HEK293 (cell line): ENCODE data around the gene RNF4.

Experiments
- CTCF ChIA-PET: fragments of 350-600 bp; formaldehyde crosslinking; extraction: SDS; loops from one replicate; lab custom pipeline; 2021; ENCODE audit warnings: antibody characterized with exemption; lab: Yijun Ruan, JAX
- POLR2A ChIA-PET: fragments of 300-600 bp; formaldehyde crosslinking; extraction: SDS; loops from one replicate; lab custom pipeline; 2020; ENCODE audit warnings: antibody characterized with exemption, inconsistent platforms; lab: Yijun Ruan, JAX
- H3K27ac ChIP-seq: fragments of 200-500 bp; sonication (Bioruptor generic); 2 replicates; pipeline ENCODE4 v1.5.1; 2014; ENCODE audit warnings: low read depth, low read length, control low read depth, inconsistent platforms; ENCODE audit errors: extremely low read depth
- H3K36me3 ChIP-seq, 2 experiments: fragments of 200-500 bp in 1 of 2; sonication (Bioruptor generic) in 1 of 2; 1 replicate in 1 of 2; 2 replicates in 1 of 2; pipeline ENCODE4 v1.5.1; 2014 to 2017; ENCODE audit warnings: inconsistent platforms in 2 of 2, low read length in 2 of 2; ENCODE audit not compliant: control insufficient read depth in 2 of 2, insufficient read depth in 1 of 2
- H3K4me1 ChIP-seq: fragments of 200-500 bp; sonication (Bioruptor generic); 2 replicates; pipeline ENCODE4 v1.5.1; 2014; ENCODE audit warnings: mild to moderate bottlenecking, low read length, inconsistent platforms; ENCODE audit not compliant: control insufficient read depth, insufficient read depth
- H3K4me3 ChIP-seq: 2 replicates; pipeline ENCODE4 v1.5.1; 2011; ENCODE audit warnings: low read depth, mild to moderate bottlenecking, control low read depth, low read length, moderate library complexity
- H3K9me3 ChIP-seq: fragments of 200-500 bp; sonication (Bioruptor generic); 2 replicates; pipeline ENCODE4 v1.5.1; 2014; ENCODE audit warnings: low read depth, low read length, inconsistent platforms; ENCODE audit not compliant: control insufficient read depth, insufficient read depth
- ATF2 ChIP-seq: fragments of 450-650 bp; formaldehyde crosslinking; IDR thresholded peaks from 2 replicates; pipeline ENCODE4 v1.5.1; 2016; ENCODE audit warnings: missing biosample characterization, missing genetic modification characterization, low read depth
- OSR2 ChIP-seq: fragments of 450-650 bp; formaldehyde crosslinking; IDR thresholded peaks from 2 replicates; pipeline ENCODE4 v1.5.1; 2016; ENCODE audit warnings: missing biosample characterization, missing genetic modification characterization
- PRDM4 ChIP-seq: fragments of 450-650 bp; formaldehyde crosslinking; IDR thresholded peaks from 2 replicates; pipeline ENCODE4 v1.5.1; 2017; ENCODE audit warnings: missing biosample characterization, missing genetic modification characterization
- WT1 ChIP-seq: fragments of 450-650 bp; formaldehyde crosslinking; IDR thresholded peaks from 2 replicates; pipeline ENCODE4 v1.5.1; 2016; ENCODE audit warnings: missing biosample characterization, missing genetic modification characterization
- YY1 ChIP-seq: fragments of 450-650 bp; formaldehyde crosslinking; IDR thresholded peaks from 2 replicates; pipeline ENCODE4 v1.5.1; 2018; ENCODE audit warnings: missing biosample characterization, missing genetic modification characterization
- ZBTB1 ChIP-seq: fragments of 450-650 bp; formaldehyde crosslinking; IDR thresholded peaks from 2 replicates; pipeline ENCODE4 v1.5.1; 2016; ENCODE audit warnings: missing biosample characterization, missing genetic modification characterization
- ZBTB8A ChIP-seq: fragments of 450-650 bp; formaldehyde crosslinking; IDR thresholded peaks from 2 replicates; pipeline ENCODE4 v1.5.1; 2016; ENCODE audit warnings: missing biosample characterization, missing genetic modification characterization
- ZFHX2 ChIP-seq: fragments of 450-650 bp; formaldehyde crosslinking; conservative IDR thresholded peaks from 2 replicates; pipeline ENCODE4 v1.5.1; 2016; ENCODE audit warnings: missing biosample characterization, missing genetic modification characterization
- ZNF121 ChIP-seq: fragments of 450-650 bp; formaldehyde crosslinking; IDR thresholded peaks from 2 replicates; pipeline ENCODE4 v1.5.1; 2016; ENCODE audit warnings: missing biosample characterization, missing genetic modification characterization
- ZNF426 ChIP-seq: fragments of 450-650 bp; formaldehyde crosslinking; IDR thresholded peaks from 2 replicates; pipeline ENCODE4 v1.5.1; 2017; ENCODE audit warnings: missing biosample characterization, missing genetic modification characterization, mild to moderate bottlenecking, inconsistent platforms, moderate library complexity
- ZNF488 ChIP-seq: fragments of 450-650 bp; formaldehyde crosslinking; IDR thresholded peaks from 2 replicates; pipeline ENCODE4 v1.5.1; 2016; ENCODE audit warnings: missing biosample characterization, missing genetic modification characterization
- ZNF571 ChIP-seq: fragments of 450-650 bp; formaldehyde crosslinking; IDR thresholded peaks from 2 replicates; pipeline ENCODE4 v1.5.0; 2017; ENCODE audit warnings: missing biosample characterization, missing genetic modification characterization
- ZNF610 ChIP-seq: fragments of 450-650 bp; formaldehyde crosslinking; IDR thresholded peaks from 2 replicates; pipeline ENCODE4 v1.5.1; 2016; ENCODE audit warnings: missing biosample characterization, missing genetic modification characterization, borderline replicate concordance
- ZNF626 ChIP-seq: fragments of 450-650 bp; sonication (Bioruptor Pico); formaldehyde crosslinking; IDR thresholded peaks from 2 replicates; pipeline ENCODE4 v1.5.1; 2018; ENCODE audit warnings: missing biosample characterization, missing genetic modification characterization, inconsistent platforms
- ZNF776 ChIP-seq: fragments of 450-650 bp; formaldehyde crosslinking; IDR thresholded peaks from 2 replicates; pipeline ENCODE4 v1.5.0; 2017; ENCODE audit warnings: missing biosample characterization, missing genetic modification characterization, borderline replicate concordance
- TF ChIP-seq, protein P1 (sequence below): fragments of 450-650 bp; formaldehyde crosslinking; IDR thresholded peaks from 2 replicates; pipeline ENCODE4 v1.5.1; 2016; ENCODE audit warnings: missing biosample characterization, missing genetic modification characterization
- TF ChIP-seq, protein P2 (sequence below): fragments of 450-650 bp; formaldehyde crosslinking; IDR thresholded peaks from 2 replicates; pipeline ENCODE4 v1.5.1; 2016; ENCODE audit warnings: missing biosample characterization, missing genetic modification characterization

The RNF4 gene

DNA sequence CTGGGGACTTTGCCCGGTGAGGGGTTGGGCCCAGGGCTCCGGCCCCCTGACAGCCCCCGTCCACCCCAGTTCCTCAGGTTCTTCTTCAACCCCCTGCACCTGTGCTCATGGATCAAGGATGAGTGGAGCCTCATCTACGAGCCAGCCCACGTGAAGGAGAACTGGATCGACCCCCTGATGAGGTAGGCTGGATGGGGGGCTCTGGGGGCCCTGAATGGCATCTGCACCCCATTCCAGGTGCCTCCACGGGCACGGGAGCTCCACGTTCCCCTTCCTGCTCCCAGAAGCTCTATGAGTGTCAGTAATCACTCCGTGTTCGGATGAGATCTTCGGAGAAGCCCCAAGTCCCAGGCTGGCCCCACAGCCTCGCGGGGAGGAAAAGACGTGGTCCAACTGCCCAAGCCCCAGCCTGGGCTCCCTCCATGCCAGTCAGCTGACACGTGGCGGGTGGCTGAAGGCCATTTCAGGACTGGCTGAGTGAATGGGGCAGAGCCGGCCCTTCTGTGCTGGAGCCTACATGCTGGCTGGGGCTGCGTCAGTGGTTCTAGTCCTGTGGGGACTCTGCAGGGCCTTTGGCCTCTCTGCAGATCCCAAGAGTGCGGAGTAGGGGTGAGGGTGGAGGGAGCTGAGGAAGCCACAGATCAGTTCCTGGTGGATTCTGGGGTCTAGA, 25.7 kb upstream of the RNF4 start:
- Histone ChIP-seq H3K9me3 (no peaks in the 10 kb centered on the region), H3K4me3 (no peak overlapping the region), H3K36me3 (no peaks in the 10 kb centered on the region), H3K4me1 (no peaks in the 10 kb centered on the region), H3K27ac (no peak overlapping the region)
- CTCF ChIA-PET: interaction anchor here (0.6 to 2.0 kb wide), 5 partner anchors 9 to 168 kb away, joined by 3 to 11 read pairs (median 3); no protein-coding TSS in a partner anchor
- POLR2A ChIA-PET: interaction anchor here (0.6 to 1.5 kb wide), 2 partner anchors 26 to 219 kb away, joined by 3 to 9 read pairs; partner anchors contain the start of gene RNF4
- TF ChIP-seq ZNF776 (tag by site-specific recombination) (no peak), ZNF571 (tag by site-specific recombination) (no peak), OSR2 (tag by site-specific recombination) (no peak)

- POLR2A ChIA-PET: no interaction called here
- TF ChIP-seq ATF2: no peak
- peak; percentile 19; the same call in 1 of the 2 replicates for TF ChIP-seq ZFHX2 (tag by site-specific recombination)
- TF ChIP-seq PRDM4 (tag by site-specific recombination): no peak
- TF ChIP-seq, all 188 proteins: peak for 1
- no peaks in the 10 kb centered on the region for H3K36me3 ChIP-seq
- no peaks in the 10 kb centered on the region for H3K4me1 ChIP-seq
- no peak overlapping the region for H3K27ac ChIP-seq
- CTCF ChIA-PET: interaction anchor here (0.7 to 1.2 kb wide), 2 partner anchors 10 to 46 kb away, joined by 3 read pairs; no protein-coding TSS in a partner anchor
- H3K9me3 ChIP-seq: no peaks in the 10 kb centered on the region
- no peak overlapping the region for H3K4me3 ChIP-seq
These were observed 24.8 kb upstream of the RNF4 start for GRCh38 chr4:2443956-2444740.

- POLR2A ChIA-PET: interaction anchor here (0.6 kb wide), 1 partner anchor 755 kb away, joined by 5 read pairs; no protein-coding TSS in a partner anchor
These were observed 23.8 kb upstream of the RNF4 start for GRCh38 chr4:2445130-2445529.

GRCh38 chr4:2445571-2445970, 23.3 kb upstream of the RNF4 start:
- Histone ChIP-seq H3K27ac (no peak overlapping the region), H3K36me3 (no peaks in the 10 kb centered on the region), H3K4me1 (no peaks in the 10 kb centered on the region), H3K9me3 (no peaks in the 10 kb centered on the region), H3K4me3 (no peak overlapping the region)
- CTCF ChIA-PET: interaction anchor here (1.0 to 1.2 kb wide), 2 partner anchors 11 to 44 kb away, joined by 3 read pairs; no protein-coding TSS in a partner anchor
- POLR2A ChIA-PET: interaction anchor here (0.6 kb wide), 1 partner anchor 754 kb away, joined by 5 read pairs; no protein-coding TSS in a partner anchor
- TF ChIP-seq, protein P1, sequence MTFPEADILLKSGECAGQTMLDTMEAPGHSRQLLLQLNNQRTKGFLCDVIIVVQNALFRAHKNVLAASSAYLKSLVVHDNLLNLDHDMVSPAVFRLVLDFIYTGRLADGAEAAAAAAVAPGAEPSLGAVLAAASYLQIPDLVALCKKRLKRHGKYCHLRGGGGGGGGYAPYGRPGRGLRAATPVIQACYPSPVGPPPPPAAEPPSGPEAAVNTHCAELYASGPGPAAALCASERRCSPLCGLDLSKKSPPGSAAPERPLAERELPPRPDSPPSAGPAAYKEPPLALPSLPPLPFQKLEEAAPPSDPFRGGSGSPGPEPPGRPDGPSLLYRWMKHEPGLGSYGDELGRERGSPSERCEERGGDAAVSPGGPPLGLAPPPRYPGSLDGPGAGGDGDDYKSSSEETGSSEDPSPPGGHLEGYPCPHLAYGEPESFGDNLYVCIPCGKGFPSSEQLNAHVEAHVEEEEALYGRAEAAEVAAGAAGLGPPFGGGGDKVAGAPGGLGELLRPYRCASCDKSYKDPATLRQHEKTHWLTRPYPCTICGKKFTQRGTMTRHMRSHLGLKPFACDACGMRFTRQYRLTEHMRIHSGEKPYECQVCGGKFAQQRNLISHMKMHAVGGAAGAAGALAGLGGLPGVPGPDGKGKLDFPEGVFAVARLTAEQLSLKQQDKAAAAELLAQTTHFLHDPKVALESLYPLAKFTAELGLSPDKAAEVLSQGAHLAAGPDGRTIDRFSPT (tag by site-specific recombination): no peak
- TF ChIP-seq, protein P2, sequence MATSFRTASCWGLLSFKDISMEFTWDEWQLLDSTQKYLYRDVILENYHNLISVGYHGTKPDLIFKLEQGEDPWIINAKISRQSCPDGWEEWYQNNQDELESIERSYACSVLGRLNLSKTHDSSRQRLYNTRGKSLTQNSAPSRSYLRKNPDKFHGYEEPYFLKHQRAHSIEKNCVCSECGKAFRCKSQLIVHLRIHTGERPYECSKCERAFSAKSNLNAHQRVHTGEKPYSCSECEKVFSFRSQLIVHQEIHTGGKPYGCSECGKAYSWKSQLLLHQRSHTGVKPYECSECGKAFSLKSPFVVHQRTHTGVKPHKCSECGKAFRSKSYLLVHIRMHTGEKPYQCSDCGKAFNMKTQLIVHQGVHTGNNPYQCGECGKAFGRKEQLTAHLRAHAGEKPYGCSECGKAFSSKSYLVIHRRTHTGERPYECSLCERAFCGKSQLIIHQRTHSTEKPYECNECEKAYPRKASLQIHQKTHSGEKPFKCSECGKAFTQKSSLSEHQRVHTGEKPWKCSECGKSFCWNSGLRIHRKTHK (tag by site-specific recombination): no peak
- TF ChIP-seq ZBTB8A (tag by site-specific recombination): no peak
- no peak for TF ChIP-seq ZNF626 (tag by site-specific recombination)
- TF ChIP-seq ZNF121 (tag by site-specific recombination): no peak
- no peak for TF ChIP-seq ZNF610 (tag by site-specific recombination)
- TF ChIP-seq ZBTB1 (tag by site-specific recombination): no peak
- TF ChIP-seq ZNF426 (tag by site-specific recombination): no peak
- no peak for TF ChIP-seq ZNF488 (tag by site-specific recombination)
- TF ChIP-seq WT1: no peak

More at GRCh38 chr4:2445130-2445529, 23.8 kb upstream of the RNF4 start:
- CTCF ChIA-PET: interaction anchor here (1.0 to 1.2 kb wide), 2 partner anchors 11 to 45 kb away, joined by 3 read pairs; no protein-coding TSS in a partner anchor
- Histone ChIP-seq H3K4me3 (no peak overlapping the region), H3K27ac (no peak overlapping the region), H3K9me3 (no peaks in the 10 kb centered on the region), H3K36me3 (no peaks in the 10 kb centered on the region), H3K4me1 (no peaks in the 10 kb centered on the region)
- TF ChIP-seq YY1 (tag by site-specific recombination): no peak
